Measurements from ENCODE around the gene GUCY2D.

- TF ChIP-seq CTCF (IDR thresholded peaks at IDR 0.05; ENCODE audit: low read length) (peak; percentile 79), EZH2 (IDR thresholded peaks at IDR 0.05; ENCODE audit: borderline replicate concordance, low read length) (no peak)
These were observed 55.3 kb downstream of the GUCY2D start for GRCh38 chr17:8057691-8058114.
